CD4-positive, alpha-beta T cell treated with Interleukin-10 for 1 hour (primary cell): Measurements from ENCODE around the gene ALDH1A1.

Experiments
- DNase-seq: peaks from one replicate; pipeline ENCODE4 v3.0.0-alpha.2; 2020

Gene ALDH1A1

DNA sequence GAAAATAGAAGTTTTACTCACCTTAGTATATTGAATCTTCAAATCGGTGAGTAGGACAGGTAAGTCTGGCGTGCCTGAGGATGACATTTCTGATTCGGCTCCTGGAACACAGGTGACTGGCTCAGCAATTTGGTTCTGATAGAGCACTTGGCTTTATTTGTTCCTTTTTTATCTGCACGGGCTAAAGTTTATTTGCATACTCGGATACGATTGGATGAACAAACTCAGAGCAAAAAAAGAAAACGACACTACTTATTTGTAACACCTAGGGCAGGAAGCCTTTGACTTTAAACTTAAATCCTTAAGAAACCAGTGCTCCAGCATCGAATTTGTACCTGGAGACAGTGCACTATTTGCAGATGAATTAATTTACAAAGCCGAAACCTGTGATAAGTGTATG, at the start of gene ALDH1A1:
Gene ALDH1A1 (minus strand): TSS at position 140 of the 400 bp plus-strand sequence. CDS start 53 bp downstream, at position 87.
- DNase-seq: no peak

DNA sequence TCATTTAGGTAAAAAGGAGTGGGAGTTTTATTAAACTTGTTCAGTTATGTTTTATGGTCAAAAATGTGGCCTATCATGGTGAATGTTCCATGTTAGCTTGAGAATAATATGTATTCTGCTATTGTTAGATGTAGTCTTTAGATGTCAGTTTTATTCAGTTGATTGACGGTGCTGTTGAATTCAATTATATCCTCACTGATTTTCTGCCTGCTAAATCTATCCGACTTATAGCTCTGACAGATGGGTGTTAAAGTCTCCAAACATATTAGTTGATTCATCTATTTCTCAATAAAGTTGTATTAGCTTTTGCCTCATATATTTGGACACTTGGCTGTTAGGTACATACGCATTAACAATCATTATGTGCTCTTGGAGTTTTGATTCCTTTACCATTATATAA, 49.0 kb upstream of the ALDH1A1 start:
- no peak for DNase-seq

DNA sequence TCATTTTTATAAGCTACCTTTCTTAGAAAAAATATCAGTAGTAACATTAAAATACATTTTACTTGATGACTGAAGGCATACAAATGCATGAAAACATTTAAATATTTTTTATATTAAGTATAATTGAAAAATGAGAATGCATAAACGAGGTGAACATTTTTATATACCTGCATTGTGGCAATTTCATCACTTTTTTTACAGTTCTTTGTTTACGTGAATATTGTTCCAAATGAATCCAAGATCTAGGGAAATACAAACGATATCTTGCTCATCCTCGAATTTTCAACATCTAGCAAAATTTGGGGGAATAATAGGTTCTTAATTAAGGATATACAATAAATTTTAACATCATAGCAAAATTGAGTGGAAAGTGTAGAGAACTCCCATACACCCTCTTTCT, 45.5 kb upstream of the ALDH1A1 start:
- no peak for DNase-seq

DNA sequence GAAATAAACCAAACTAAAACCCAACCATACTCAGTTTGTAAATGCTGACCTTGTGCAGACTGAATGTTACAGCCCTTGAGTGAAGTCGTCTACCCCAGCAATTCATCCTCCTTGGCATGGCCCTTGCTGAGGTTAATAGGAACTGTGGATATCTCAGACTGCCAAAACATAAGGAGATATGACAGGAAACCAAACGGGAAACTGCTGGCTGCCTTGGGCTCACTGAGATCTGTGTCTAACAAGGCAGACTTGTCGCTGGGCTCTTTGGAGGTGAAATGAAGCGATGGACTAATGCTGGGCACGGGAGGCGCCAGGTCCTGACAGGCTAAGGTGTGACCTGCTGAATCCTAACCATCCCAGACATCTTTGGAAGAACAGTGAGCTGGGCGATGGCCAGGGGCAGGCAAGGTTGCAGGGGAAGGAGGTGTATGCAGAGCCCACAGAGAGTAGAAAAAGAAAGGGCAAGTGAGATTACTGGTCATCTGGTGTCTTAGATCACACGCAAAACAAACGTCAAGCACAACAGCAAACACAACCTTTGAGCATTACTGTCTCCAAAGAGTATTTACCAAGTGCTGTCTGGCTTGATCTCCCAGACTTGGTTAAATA, 44.6 kb upstream of the ALDH1A1 start:
- DNase-seq: no peak

DNA sequence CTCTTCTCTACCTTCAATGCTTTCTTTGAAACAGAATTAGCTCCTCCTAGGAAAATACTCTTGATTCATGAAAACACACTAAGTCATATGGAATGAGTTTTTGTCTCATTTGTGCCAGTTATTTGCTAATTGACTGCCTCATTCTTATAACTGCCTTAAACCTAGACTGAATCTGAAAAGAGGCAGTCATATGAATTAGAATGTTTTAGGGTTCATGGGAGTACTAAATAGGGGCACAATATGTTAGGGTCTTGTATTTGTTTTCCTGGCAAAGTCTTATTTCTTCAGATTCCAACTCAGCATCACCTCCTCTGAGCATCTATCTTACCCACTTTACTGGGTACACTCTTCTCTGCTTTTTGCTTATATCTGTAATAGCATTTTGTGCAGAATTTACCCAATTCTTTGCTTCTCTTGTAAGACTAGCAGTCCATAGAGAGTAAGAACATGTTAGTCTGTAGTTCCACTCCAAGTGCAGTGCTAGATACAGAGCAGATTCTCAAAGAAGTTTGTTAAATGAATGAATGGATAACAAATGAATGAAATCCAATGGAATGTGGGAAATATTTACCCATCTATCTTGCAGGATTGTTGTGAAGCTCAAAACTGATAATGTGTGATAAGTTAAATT, 43.9 kb upstream of the ALDH1A1 start:
- DNase-seq: no peak

DNA sequence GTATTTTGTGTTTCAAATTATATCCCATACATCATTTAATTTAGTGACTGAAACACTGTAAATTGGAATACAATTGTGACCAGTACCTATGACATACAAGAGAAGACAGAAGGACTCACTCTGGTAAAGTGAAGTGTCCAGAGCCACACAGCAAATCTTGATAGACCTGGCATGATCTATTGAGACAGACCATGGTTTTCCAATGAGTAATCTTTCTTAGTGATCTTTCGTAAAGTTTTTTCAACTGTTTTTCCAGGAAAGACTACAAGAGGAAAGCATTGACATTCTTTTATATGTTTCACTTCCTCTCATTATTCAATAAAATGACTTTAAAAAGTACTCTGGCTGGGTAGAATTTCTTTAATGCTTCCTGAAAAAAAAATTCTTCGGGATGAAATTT, 43.3 kb upstream of the ALDH1A1 start:
- DNase-seq: no peak

DNA sequence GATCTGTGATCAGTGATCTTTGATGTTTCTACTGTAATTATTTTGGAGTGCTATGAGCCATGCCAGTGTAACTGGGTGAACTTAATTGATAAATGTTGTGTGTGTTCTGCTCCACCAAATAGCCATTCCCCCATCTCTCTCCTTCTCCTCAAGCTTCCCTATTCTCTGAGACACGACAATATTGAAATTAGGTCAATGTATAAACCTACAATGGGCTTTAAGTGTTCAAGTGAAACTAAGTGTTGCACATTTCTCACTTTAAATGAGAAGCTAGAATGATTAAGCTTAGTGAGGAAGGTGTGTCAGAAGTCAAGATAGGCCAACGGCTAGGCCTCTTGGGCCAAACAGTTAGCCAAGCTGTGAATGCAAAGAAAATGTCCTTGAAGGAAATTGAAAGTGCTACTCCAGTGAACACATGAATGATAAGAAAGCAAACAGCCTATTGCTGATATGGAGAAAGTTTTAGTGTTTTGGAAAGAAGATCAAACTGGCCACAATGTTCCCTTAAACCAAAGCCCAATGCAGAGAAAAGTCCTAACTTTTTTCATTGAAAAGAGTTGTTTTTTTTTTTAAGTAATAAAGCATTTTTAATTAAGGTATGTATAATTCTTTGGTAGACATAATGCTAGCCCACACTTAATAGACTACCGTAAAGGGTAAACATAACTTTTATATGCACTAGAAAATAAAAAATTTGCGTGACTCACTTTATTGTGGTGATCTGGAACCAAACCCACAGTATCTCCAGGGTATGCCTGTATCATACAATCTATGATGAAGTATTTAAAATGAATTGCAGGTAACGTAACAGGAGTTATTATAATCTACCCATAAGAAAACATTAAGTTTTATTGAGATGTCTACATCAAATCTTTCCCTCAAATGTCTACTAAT, 42.5 kb upstream of the ALDH1A1 start:
- no peak for DNase-seq

DNA sequence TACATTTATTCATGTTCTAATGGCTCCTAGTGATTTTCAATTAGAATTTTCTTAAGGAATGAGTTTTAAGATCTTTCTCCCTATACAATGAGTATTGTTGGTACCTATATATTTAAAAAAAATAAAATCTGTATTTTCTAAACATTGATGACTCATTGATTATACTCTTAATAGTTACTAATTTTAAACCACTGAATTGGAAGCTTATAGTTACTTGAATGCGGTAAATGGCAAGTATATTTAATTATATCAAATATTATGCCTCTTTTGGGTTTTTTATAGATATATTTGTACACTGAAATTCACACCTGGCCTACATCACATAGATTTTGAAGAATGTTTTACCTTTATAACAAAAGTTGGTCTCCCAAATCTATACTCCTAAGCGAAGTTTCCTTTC, 38.9 kb upstream of the ALDH1A1 start:
- no peak for DNase-seq

DNA sequence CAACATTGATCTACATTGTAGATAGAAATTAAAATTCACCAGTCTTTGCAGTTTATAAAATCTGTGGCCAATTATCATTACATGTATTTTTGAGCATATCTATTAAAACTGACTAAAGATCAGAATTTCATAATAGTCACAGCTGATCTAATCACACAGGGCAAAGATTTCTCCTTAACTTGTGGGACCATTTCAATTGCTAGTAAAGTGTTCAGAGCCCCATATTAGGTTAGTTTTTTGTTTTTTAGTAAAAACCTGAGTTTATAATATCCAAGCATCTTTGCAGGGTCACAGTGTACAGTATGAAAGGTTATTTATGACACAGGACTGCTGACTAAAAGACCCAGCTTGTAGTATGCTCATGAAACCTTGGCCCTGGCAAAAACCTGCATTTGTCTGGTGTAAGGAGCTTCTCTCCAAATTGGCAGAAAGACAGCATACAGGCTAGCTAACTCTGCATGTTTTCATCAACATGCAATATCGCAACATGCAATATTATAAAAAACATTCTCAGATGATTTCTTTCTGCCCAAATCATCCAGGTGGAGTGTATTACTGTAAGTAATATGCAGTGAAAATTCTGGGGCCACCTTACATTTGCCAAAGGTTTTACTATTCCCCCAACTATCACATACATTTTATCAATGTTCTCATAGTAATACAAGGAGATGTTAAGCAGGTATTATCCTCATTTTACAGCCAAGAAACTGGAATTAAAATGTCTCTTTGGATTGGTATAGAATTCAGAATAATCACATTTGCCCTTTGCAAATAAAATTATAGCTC, 37.7 kb upstream of the ALDH1A1 start:
- no peak for DNase-seq

DNA sequence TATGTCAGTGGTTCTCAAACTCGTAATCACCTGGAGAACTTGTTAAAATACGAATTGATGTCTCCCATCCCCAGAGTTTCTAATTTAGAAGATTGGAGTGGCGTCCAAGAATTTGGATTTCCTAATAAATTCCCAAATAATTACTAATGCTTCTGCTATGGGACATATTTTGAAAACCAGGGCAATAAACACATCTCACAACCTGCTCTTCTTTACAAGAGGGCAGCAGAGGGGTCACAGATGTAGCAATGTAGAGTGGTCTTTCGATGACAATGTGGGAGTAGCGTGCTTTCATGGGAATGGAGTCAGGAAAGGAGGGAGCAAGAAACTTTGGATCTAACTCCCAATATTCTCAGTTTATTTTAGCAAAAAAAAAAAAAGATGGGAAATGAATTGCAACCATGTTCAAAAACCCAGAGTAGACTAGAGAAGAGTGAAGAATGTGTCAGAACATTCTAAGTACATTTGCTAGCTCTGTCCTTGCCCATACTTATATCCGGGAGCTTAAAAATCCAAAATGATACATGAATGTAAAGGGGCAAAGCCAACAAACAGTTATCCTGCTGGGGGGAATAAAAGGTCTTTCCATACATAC, 33.8 kb upstream of the ALDH1A1 start:
- DNase-seq: no peak

DNA sequence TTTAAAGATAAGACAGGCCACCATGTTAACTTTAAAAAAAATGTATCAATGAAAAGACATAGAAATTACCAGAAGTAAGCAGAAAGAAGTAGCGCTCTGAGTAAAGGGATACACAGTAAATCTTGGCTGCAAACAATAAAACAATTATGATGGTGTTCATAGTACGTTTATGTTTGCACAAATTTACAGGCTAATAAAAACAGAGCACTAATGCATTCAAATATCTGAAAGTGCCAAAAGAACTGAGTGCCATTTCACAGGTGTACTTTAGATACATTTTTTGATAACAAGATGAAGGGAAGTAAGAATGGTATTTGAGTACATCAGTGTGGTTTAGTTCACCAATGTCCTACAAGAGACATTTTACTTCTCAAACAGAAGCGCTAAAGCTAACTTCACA, 32.9 kb upstream of the ALDH1A1 start:
- DNase-seq: no peak

DNA sequence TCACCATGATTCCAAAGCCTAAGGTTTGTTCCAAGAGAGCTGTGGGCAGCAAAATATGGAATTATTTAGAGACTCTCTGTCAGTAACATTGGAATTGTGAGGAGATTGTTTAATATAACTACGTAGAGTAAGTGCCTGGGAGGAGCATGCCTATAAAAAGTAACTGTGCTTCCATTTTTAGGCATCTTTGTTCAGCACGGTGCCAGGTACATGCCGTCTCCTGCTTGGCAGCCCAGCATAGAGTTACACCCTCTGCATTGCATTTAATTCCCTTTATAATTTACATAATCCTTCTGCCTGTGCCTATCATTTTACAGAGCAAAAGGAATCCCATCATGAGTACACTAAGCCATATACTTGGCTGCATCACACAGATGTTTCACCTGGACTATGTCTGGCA, 32.1 kb upstream of the ALDH1A1 start:
- no peak for DNase-seq

DNA sequence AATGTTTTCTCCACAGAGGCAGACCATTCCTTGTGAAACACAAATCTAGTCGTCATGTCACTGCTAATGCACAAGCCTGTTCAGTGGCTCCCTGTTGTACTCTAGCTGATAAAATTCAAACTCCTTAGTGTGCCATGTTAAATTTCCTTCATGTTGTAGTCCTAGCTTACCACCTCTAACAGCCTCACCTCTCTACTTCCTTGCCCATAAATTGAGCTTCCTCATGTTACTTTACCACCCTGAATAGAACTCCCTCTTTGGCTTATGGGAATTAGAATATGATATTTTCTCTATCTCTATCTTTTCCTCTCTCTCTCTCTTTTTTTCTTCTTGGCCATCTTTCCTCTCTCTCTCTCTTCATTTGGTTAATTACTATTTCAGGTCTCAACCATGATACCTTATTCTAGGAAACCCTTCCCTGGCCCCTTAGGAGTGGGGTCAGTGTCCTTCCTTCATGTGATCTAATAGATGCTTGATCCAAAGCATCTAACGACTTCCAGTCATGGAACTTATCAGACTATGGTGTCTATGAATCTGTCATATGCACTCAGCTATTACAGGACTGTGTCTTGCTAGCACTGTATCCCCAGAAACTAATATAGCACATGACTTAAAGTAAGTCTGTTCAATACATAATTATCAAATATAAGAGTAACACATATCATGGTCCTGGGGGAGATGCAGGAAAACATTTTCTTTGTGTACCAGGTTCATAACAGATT, 31.5 kb upstream of the ALDH1A1 start:
- no peak for DNase-seq

DNA sequence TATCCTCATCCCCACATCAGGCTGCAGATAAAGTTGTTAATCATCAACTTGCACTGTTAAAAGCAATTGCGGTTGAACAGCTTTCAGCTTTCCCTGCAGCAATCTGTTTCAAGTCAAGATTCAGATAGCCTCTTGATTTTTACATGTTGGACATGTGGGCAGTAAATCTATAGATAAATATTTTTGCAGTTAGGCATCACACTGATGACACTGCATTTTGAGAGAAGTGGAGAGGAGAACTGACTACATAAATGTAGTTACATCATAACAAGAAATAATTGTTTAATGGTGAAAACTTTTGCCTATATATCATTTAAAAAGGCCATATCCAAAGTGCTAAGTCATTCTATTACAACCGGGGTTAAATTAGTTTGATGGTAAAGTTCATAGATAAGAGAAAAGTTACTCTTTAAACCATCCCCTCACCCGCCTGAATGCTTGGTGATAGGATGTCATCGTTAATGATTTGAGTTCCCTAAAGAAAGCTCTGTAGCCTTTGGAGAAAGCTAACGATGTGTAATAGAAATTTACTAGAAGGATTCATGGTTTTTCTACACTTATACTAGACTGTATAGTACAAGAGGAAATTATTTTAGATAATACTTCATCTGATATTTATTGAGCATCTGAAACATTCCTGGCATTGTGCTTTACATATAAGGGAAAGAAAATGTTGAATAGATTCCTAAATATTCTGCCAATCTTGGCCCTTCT, 30.8 kb upstream of the ALDH1A1 start:
- DNase-seq: no peak

DNA sequence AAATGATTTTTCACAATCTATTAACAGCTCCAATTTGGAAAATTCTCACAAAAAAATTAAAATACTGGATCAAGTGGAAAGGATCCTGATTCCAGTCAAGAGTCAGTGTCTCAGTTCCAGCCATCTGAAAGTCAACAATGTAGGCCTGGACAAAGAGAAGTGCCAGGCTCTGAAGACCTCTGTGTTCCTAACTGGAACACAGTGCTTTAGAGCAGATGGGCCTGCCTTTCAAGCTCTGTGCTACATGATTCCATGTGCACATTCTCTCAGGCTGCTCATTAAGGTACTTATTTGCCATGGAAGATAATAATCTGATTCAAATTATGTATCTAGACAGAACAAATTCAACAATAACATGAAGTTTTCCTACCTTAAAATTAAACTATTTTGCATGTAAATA, 30.2 kb upstream of the ALDH1A1 start:
- no peak for DNase-seq

DNA sequence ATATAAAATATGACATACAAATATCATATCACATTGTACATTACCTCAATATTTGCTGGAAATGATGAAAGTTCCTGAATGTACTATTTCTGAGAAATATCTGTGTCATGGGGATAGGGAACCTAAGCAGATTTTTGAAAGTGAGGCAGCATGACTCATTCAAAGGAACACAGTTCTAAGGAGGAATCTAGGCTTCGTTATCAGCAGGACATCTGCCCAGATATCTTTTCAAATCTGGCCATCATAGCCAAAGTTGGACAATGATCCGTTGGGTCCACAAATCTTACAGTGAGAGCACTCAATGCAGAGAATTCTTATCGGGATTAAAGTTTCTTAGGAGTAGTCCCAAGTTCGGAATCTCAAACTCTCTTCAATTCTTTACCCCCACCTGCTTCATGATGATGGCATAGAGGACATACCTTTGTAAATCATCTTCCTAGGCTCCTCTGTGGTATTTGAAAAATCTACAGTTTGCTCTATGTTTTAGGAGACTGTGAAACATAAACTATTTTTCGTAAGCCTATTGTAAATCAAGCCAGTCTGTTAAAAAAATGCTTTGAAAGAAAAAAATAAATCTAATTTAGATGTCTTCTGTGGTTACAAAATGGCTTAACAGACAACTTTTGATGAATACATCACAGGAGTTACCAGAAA, 29.4 kb upstream of the ALDH1A1 start:
- no peak for DNase-seq

DNA sequence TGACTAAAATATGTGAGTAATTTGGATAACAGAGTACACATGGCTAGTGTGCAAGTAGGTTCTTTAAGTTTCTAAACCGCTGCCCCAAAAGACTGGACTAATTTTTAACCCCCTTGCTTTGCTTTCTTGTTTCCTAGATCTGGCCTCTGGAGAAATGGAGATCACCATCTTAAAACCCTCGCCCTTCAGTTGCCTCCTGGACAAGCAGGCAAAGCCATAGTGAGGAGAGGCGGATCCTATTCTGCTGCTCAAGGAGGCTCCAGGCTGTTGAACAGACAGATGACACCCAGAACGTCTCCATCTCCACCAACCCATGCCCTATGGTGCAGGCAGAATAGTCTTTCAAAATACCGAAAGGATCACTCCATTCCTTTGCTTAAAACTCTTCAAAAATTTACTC, 28.6 kb upstream of the ALDH1A1 start:
- no peak for DNase-seq

DNA sequence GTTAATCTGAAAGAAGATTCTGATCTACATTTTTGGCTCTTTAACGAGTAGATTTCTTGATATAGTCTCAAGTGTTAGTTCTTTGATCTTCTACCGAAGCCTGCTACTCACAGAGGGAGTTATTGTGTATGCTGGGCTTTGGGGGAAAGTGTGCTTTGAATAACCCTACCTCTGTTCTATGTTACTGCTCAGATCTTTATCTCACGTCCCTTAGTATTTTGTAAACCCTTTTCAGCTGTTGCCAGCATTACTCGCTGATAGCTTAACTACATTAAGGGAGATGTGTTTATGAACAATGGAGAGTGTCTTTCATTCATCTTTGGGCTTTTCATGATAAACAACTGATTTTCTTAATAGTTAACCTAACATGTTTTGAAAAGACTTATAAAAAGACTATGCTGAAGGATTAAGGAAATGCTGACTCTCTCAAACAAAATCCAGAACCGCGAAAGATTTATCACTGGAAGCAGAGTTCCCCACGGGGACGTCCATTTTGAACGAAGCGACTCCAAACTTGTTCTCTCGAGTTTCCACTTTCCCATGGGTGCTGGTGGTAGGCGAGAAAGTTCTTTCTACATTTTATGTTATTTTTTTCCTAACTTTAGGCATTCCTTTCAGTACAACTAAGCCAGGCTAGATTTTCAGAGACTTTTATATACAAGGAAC, 27.9 kb upstream of the ALDH1A1 start:
- no peak for DNase-seq

DNA sequence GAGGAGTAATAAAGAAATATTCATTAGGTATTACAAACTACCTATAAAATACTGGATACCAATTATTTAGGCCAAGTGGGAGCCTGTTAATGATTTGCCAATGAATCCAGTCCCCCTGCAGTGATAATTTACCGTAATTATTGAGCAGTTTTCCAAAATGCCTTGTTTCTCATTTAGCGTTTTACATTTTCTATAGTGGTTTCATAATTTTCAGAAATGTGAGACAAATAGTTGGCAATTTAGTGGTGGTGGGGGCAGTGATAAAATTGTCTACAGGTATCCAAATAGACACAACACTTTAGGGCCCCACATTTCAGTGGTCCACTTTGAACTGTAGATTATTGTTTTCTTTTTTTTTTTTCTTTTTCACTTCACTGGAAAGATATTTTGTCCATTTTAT, 27.3 kb upstream of the ALDH1A1 start:
- DNase-seq: no peak

DNA sequence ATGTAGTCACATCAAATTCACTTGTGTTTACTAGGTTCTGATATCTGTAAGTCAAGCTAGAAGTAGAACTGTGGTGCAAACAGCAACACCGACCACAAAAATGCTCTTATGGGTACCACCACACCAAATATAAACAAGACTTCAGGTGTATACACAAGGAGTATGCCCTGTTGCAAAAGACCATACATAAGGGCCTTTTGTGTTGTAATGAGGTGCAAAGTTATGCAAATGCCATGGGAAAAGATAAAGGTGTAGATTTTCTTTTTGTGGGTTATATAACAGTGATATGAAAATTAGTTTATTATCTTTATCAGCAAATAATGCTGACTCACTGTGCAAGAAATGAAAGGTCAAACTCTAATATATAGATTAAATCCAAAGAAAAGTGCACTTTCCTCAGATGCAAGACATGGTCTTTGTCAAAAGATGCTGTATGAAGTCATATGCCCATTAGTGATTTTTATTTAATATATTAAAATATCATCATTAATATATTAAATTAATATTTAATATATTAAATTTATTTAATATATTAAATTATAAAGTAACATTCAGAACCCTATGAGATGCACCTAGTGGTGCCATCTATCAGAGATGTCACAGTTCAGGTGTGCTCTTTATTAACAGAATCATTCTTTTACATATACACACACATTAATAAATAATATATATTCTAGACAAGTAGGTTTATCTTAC, 26.7 kb upstream of the ALDH1A1 start:
- no peak for DNase-seq
